Measurements from ENCODE around the gene ALG11.
"Not testable (repeated sequence)": the region's sequence is repeated elsewhere in the genome, so short reads cannot be mapped to it uniquely, and the experiment has no call there.

Gene ALG11

GRCh38 chr13:52026246-52026626 lies 14.0 kb downstream of the ALG11 start:
- Histone ChIP-seq H3K4me3 (ENCODE audit: low read depth in 1 of 2, low read length in 2 of 2) (no peak overlapping the region), H3K9me3 (ENCODE audit: control insufficient read depth in 1 of 2, low read length in 2 of 2) (no peaks in the 10 kb centered on the region), H3K36me3 (ENCODE audit: control insufficient read depth in 1 of 2, insufficient read depth in 2 of 2, low read length in 2 of 2) (peaks cover 31 to 44% of the 10 kb centered on the region in 2 donors), H3K27ac (ENCODE audit: low read depth, low read length) (no peak overlapping the region), H3K27me3 (ENCODE audit: control insufficient read depth in 1 of 2, insufficient read depth in 2 of 2, low read length in 2 of 2) (no peaks in the 10 kb centered on the region), H3K9ac (ENCODE audit: low read depth in 1 of 2, low read length in 2 of 2) (no peak overlapping the region), H3K4me1 (ENCODE audit: control insufficient read depth in 1 of 2, insufficient read depth in 2 of 2, low read length in 2 of 2) (no peaks in the 10 kb centered on the region)

GRCh38 chr13:52027832-52028231 lies 15.6 kb downstream of the ALG11 start:
- no peak overlapping the region for H3K9ac ChIP-seq (ENCODE audit: low read depth in 1 of 2, low read length in 2 of 2)
- H3K4me3 ChIP-seq (ENCODE audit: low read depth in 1 of 2, low read length in 2 of 2) = no peak overlapping the region
- peaks cover 27 to 40% of the 10 kb centered on the region in 2 donors for H3K36me3 ChIP-seq (ENCODE audit: control insufficient read depth in 1 of 2, insufficient read depth in 2 of 2, low read length in 2 of 2)
- H3K27ac ChIP-seq (ENCODE audit: low read depth, low read length) = no peak overlapping the region
- no peaks in the 10 kb centered on the region for H3K27me3 ChIP-seq (ENCODE audit: control insufficient read depth in 1 of 2, insufficient read depth in 2 of 2, low read length in 2 of 2)
- no peaks in the 10 kb centered on the region for H3K9me3 ChIP-seq (ENCODE audit: control insufficient read depth in 1 of 2, low read length in 2 of 2)
- no peaks in the 10 kb centered on the region for H3K4me1 ChIP-seq (ENCODE audit: control insufficient read depth in 1 of 2, insufficient read depth in 2 of 2, low read length in 2 of 2)

- H3K9me3 ChIP-seq (ENCODE audit: control insufficient read depth in 1 of 2, low read length in 2 of 2) = no peaks in the 10 kb centered on the region
- no peak overlapping the region for H3K9ac ChIP-seq (ENCODE audit: low read depth in 1 of 2, low read length in 2 of 2)
- H3K4me3 ChIP-seq (ENCODE audit: low read depth in 1 of 2, low read length in 2 of 2) = no peak overlapping the region
- peaks cover 20 to 32% of the 10 kb centered on the region in 2 donors for H3K36me3 ChIP-seq (ENCODE audit: control insufficient read depth in 1 of 2, insufficient read depth in 2 of 2, low read length in 2 of 2)
- no peak overlapping the region for H3K27ac ChIP-seq (ENCODE audit: low read depth, low read length)
- H3K4me1 ChIP-seq (ENCODE audit: control insufficient read depth in 1 of 2, insufficient read depth in 2 of 2, low read length in 2 of 2) = no peaks in the 10 kb centered on the region
- no peaks in the 10 kb centered on the region for H3K27me3 ChIP-seq (ENCODE audit: control insufficient read depth in 1 of 2, insufficient read depth in 2 of 2, low read length in 2 of 2)
These were observed 17.4 kb downstream of the ALG11 start for GRCh38 chr13:52029569-52029968.

GRCh38 chr13:52030401-52030800 lies 18.2 kb downstream of the ALG11 start:
- not testable (repeated sequence) for H3K4me3 ChIP-seq (ENCODE audit: low read depth in 1 of 2, low read length in 2 of 2); H3K9me3 ChIP-seq (ENCODE audit: control insufficient read depth in 1 of 2, low read length in 2 of 2); H3K27ac ChIP-seq (ENCODE audit: low read depth, low read length); H3K4me1 ChIP-seq (ENCODE audit: control insufficient read depth in 1 of 2, insufficient read depth in 2 of 2, low read length in 2 of 2); H3K9ac ChIP-seq (ENCODE audit: low read depth in 1 of 2, low read length in 2 of 2); H3K27me3 ChIP-seq (ENCODE audit: control insufficient read depth in 1 of 2, insufficient read depth in 2 of 2, low read length in 2 of 2)
- peaks cover 18 to 25% of the 10 kb centered on the region in 2 donors for H3K36me3 ChIP-seq (ENCODE audit: control insufficient read depth in 1 of 2, insufficient read depth in 2 of 2, low read length in 2 of 2)

- H3K9ac ChIP-seq (ENCODE audit: low read depth in 1 of 2, low read length in 2 of 2) = no peak overlapping the region
- no peaks in the 10 kb centered on the region for H3K27me3 ChIP-seq (ENCODE audit: control insufficient read depth in 1 of 2, insufficient read depth in 2 of 2, low read length in 2 of 2)
- no peak overlapping the region for H3K27ac ChIP-seq (ENCODE audit: low read depth, low read length)
- H3K9me3 ChIP-seq (ENCODE audit: control insufficient read depth in 1 of 2, low read length in 2 of 2) = no peaks in the 10 kb centered on the region
- H3K4me3 ChIP-seq (ENCODE audit: low read depth in 1 of 2, low read length in 2 of 2) = no peak overlapping the region
- H3K4me1 ChIP-seq (ENCODE audit: control insufficient read depth in 1 of 2, insufficient read depth in 2 of 2, low read length in 2 of 2) = no peaks in the 10 kb centered on the region
- peaks cover 5 to 8% of the 10 kb centered on the region in 2 donors for H3K36me3 ChIP-seq (ENCODE audit: control insufficient read depth in 1 of 2, insufficient read depth in 2 of 2, low read length in 2 of 2)
These were observed 20.8 kb downstream of the ALG11 start for GRCh38 chr13:52033039-52033438.

GRCh38 chr13:52034616-52035226 lies 22.5 kb downstream of the ALG11 start:
- Histone ChIP-seq H3K9me3 (ENCODE audit: control insufficient read depth in 1 of 2, low read length in 2 of 2) (no peaks in the 10 kb centered on the region), H3K27ac (ENCODE audit: low read depth, low read length) (no peak overlapping the region), H3K4me3 (ENCODE audit: low read depth in 1 of 2, low read length in 2 of 2) (no peak overlapping the region), H3K4me1 (ENCODE audit: control insufficient read depth in 1 of 2, insufficient read depth in 2 of 2, low read length in 2 of 2) (no peaks in the 10 kb centered on the region), H3K36me3 (ENCODE audit: control insufficient read depth in 1 of 2, insufficient read depth in 2 of 2, low read length in 2 of 2) (no peaks in the 10 kb centered on the region), H3K27me3 (ENCODE audit: control insufficient read depth in 1 of 2, insufficient read depth in 2 of 2, low read length in 2 of 2) (no peaks in the 10 kb centered on the region), H3K9ac (ENCODE audit: low read depth in 1 of 2, low read length in 2 of 2) (no peak overlapping the region)

GRCh38 chr13:52036037-52036436 lies 23.8 kb downstream of the ALG11 start:
- no peak overlapping the region for H3K27ac ChIP-seq (ENCODE audit: low read depth, low read length)
- H3K4me3 ChIP-seq (ENCODE audit: low read depth in 1 of 2, low read length in 2 of 2) = no peak overlapping the region
- H3K9ac ChIP-seq (ENCODE audit: low read depth in 1 of 2, low read length in 2 of 2) = no peak overlapping the region
- no peaks in the 10 kb centered on the region for H3K4me1 ChIP-seq (ENCODE audit: control insufficient read depth in 1 of 2, insufficient read depth in 2 of 2, low read length in 2 of 2)
- no peaks in the 10 kb centered on the region for H3K27me3 ChIP-seq (ENCODE audit: control insufficient read depth in 1 of 2, insufficient read depth in 2 of 2, low read length in 2 of 2)
- no peaks in the 10 kb centered on the region for H3K36me3 ChIP-seq (ENCODE audit: control insufficient read depth in 1 of 2, insufficient read depth in 2 of 2, low read length in 2 of 2)
- H3K9me3 ChIP-seq (ENCODE audit: control insufficient read depth in 1 of 2, low read length in 2 of 2) = no peaks in the 10 kb centered on the region

GRCh38 chr13:52043675-52044074 lies 31.5 kb downstream of the ALG11 start:
- Histone ChIP-seq H3K9me3 (ENCODE audit: control insufficient read depth in 1 of 2, low read length in 2 of 2) (no peaks in the 10 kb centered on the region), H3K4me3 (ENCODE audit: low read depth in 1 of 2, low read length in 2 of 2) (no peak overlapping the region), H3K27ac (ENCODE audit: low read depth, low read length) (no peak overlapping the region), H3K27me3 (ENCODE audit: control insufficient read depth in 1 of 2, insufficient read depth in 2 of 2, low read length in 2 of 2) (no peaks in the 10 kb centered on the region), H3K4me1 (ENCODE audit: control insufficient read depth in 1 of 2, insufficient read depth in 2 of 2, low read length in 2 of 2) (no peaks in the 10 kb centered on the region), H3K9ac (ENCODE audit: low read depth in 1 of 2, low read length in 2 of 2) (no peak overlapping the region), H3K36me3 (ENCODE audit: control insufficient read depth in 1 of 2, insufficient read depth in 2 of 2, low read length in 2 of 2) (no peaks in the 10 kb centered on the region)

GRCh38 chr13:52047463-52047862 lies 35.3 kb downstream of the ALG11 start:
- Histone ChIP-seq H3K4me1 (ENCODE audit: control insufficient read depth in 1 of 2, insufficient read depth in 2 of 2, low read length in 2 of 2) (no peaks in the 10 kb centered on the region), H3K27me3 (ENCODE audit: control insufficient read depth in 1 of 2, insufficient read depth in 2 of 2, low read length in 2 of 2) (no peaks in the 10 kb centered on the region), H3K36me3 (ENCODE audit: control insufficient read depth in 1 of 2, insufficient read depth in 2 of 2, low read length in 2 of 2) (no peaks in the 10 kb centered on the region), H3K9me3 (ENCODE audit: control insufficient read depth in 1 of 2, low read length in 2 of 2) (no peaks in the 10 kb centered on the region), H3K9ac (ENCODE audit: low read depth in 1 of 2, low read length in 2 of 2) (no peak overlapping the region), H3K4me3 (ENCODE audit: low read depth in 1 of 2, low read length in 2 of 2) (no peak overlapping the region), H3K27ac (ENCODE audit: low read depth, low read length) (no peak overlapping the region)

GRCh38 chr13:52048516-52048915 lies 36.3 kb downstream of the ALG11 start:
- H3K27ac ChIP-seq (ENCODE audit: low read depth, low read length) = no peak overlapping the region
- no peaks in the 10 kb centered on the region for H3K9me3 ChIP-seq (ENCODE audit: control insufficient read depth in 1 of 2, low read length in 2 of 2)
- H3K9ac ChIP-seq (ENCODE audit: low read depth in 1 of 2, low read length in 2 of 2) = no peak overlapping the region
- H3K36me3 ChIP-seq (ENCODE audit: control insufficient read depth in 1 of 2, insufficient read depth in 2 of 2, low read length in 2 of 2) = no peaks in the 10 kb centered on the region
- no peak overlapping the region for H3K4me3 ChIP-seq (ENCODE audit: low read depth in 1 of 2, low read length in 2 of 2)
- H3K27me3 ChIP-seq (ENCODE audit: control insufficient read depth in 1 of 2, insufficient read depth in 2 of 2, low read length in 2 of 2) = no peaks in the 10 kb centered on the region
- no peaks in the 10 kb centered on the region for H3K4me1 ChIP-seq (ENCODE audit: control insufficient read depth in 1 of 2, insufficient read depth in 2 of 2, low read length in 2 of 2)

- no peak overlapping the region for H3K4me3 ChIP-seq (ENCODE audit: low read depth in 1 of 2, low read length in 2 of 2)
- H3K36me3 ChIP-seq (ENCODE audit: control insufficient read depth in 1 of 2, insufficient read depth in 2 of 2, low read length in 2 of 2) = no peaks in the 10 kb centered on the region
- no peaks in the 10 kb centered on the region for H3K27me3 ChIP-seq (ENCODE audit: control insufficient read depth in 1 of 2, insufficient read depth in 2 of 2, low read length in 2 of 2)
- no peak overlapping the region for H3K27ac ChIP-seq (ENCODE audit: low read depth, low read length)
- H3K9me3 ChIP-seq (ENCODE audit: control insufficient read depth in 1 of 2, low read length in 2 of 2) = no peaks in the 10 kb centered on the region
- H3K4me1 ChIP-seq (ENCODE audit: control insufficient read depth in 1 of 2, insufficient read depth in 2 of 2, low read length in 2 of 2) = no peaks in the 10 kb centered on the region
- no peak overlapping the region for H3K9ac ChIP-seq (ENCODE audit: low read depth in 1 of 2, low read length in 2 of 2)
These were observed 39.2 kb downstream of the ALG11 start for GRCh38 chr13:52051400-52051799.

Measured in duodenal mucosa (tissue), 2 donors.